Measurements from ENCODE around the gene ELFN2.

Gene ELFN2

GRCh38 chr22:37383341-37383740 lies 43.9 kb downstream of the ELFN2 start:
- no peak overlapping the region for H3K9ac ChIP-seq (ENCODE audit: low read depth, low read length)
- no peak for ATAC-seq (ENCODE audit: insufficient read depth, low read depth)
- H3K27ac ChIP-seq (ENCODE audit: low read length): no peak overlapping the region
- no peaks in the 10 kb centered on the region for H4K20me1 ChIP-seq (ENCODE audit: insufficient read depth, low read length)
- no peaks in the 10 kb centered on the region for H3K9me3 ChIP-seq (ENCODE audit: insufficient read depth, low read length, severe bottlenecking)
- no peak for DNase-seq
- H3K4me3 ChIP-seq (ENCODE audit: low read depth in 1 of 2, low read length in 2 of 2): no peak overlapping the region
- H3K27me3 ChIP-seq (ENCODE audit: insufficient read depth, low read length, poor library complexity): no peaks in the 10 kb centered on the region
- H3K4me2 ChIP-seq (ENCODE audit: insufficient read depth, low read length): no peak overlapping the region
- TF ChIP-seq, protein P1, sequence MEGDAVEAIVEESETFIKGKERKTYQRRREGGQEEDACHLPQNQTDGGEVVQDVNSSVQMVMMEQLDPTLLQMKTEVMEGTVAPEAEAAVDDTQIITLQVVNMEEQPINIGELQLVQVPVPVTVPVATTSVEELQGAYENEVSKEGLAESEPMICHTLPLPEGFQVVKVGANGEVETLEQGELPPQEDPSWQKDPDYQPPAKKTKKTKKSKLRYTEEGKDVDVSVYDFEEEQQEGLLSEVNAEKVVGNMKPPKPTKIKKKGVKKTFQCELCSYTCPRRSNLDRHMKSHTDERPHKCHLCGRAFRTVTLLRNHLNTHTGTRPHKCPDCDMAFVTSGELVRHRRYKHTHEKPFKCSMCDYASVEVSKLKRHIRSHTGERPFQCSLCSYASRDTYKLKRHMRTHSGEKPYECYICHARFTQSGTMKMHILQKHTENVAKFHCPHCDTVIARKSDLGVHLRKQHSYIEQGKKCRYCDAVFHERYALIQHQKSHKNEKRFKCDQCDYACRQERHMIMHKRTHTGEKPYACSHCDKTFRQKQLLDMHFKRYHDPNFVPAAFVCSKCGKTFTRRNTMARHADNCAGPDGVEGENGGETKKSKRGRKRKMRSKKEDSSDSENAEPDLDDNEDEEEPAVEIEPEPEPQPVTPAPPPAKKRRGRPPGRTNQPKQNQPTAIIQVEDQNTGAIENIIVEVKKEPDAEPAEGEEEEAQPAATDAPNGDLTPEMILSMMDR (IDR thresholded peaks at IDR 0.05; ENCODE audit: borderline replicate concordance, extremely low read depth, low read length, poor library complexity, severe bottlenecking): no peak
- no peak for TF ChIP-seq EZH2 (IDR thresholded peaks at IDR 0.05; ENCODE audit: borderline replicate concordance, low read depth, low read length, severe bottlenecking)
- no peaks in the 10 kb centered on the region for H3K79me2 ChIP-seq (ENCODE audit: insufficient read depth, low read length)
- no peaks in the 10 kb centered on the region for H3K36me3 ChIP-seq (ENCODE audit: insufficient read depth, low read length)
- no peak overlapping the region for H2AFZ ChIP-seq (ENCODE audit: low read depth, low read length)
- no peaks in the 10 kb centered on the region for H3K4me1 ChIP-seq (ENCODE audit: insufficient read depth, low read length)

DNA sequence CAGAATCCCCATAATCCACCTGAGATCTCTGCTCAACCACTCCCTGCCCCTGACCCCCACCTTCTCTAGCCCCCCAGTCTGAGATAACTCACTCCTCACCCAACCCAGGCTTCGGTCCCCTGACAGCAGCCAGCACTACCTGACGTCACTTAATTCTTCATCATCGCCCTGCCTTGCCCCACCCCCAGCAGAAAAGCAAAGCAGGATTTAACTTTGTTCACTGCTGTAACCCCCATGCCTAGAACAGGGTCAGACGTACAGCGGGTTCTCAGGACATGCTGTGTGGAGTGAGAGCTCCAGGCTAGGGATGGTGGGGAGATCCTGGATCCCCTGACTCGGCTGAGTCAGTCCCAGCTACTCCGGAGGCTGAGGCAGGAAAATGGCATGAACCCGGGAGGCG lies 45.8 kb downstream of the ELFN2 start:
- TF ChIP-seq, protein P1 (IDR thresholded peaks at IDR 0.05; ENCODE audit: borderline replicate concordance, extremely low read depth, low read length, poor library complexity, severe bottlenecking): no peak

DNA sequence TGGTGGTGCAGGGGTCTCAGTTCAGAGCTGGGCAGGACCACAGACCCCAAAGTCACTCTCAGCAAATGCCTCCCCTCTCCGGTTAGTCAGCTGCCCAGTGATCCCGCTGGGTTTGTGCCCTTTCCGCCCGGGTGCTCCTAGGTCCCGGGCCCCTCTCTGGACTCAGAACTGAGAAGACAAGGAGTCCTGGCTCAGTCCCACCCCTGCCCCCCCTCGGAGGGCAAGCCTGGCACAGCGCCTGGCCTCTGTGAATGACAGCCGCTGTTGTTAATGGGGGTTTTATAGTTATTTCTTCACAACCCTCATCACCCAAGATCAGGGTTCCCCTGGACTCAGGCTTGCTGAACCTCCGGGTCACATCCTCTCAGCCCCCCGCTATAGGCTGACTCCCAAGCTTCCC lies 47.6 kb downstream of the ELFN2 start:
- Histone ChIP-seq H4K20me1 (ENCODE audit: insufficient read depth, low read length) (no peaks in the 10 kb centered on the region; the same call in 1 of the 2 replicates), H3K27ac (ENCODE audit: low read length) (no peak overlapping the region), H3K4me1 (ENCODE audit: insufficient read depth, low read length) (no peaks in the 10 kb centered on the region), H3K4me2 (ENCODE audit: insufficient read depth, low read length) (no peak overlapping the region), H3K27me3 (ENCODE audit: insufficient read depth, low read length, poor library complexity) (peaks cover 3% of the 10 kb centered on the region), H3K79me2 (ENCODE audit: insufficient read depth, low read length) (no peaks in the 10 kb centered on the region), H3K9me3 (ENCODE audit: insufficient read depth, low read length, severe bottlenecking) (no peaks in the 10 kb centered on the region), H3K36me3 (ENCODE audit: insufficient read depth, low read length) (no peaks in the 10 kb centered on the region), H3K9ac (ENCODE audit: low read depth, low read length) (no peak overlapping the region), H3K4me3 (ENCODE audit: low read depth in 1 of 2, low read length in 2 of 2) (no peak overlapping the region), H2AFZ (ENCODE audit: low read depth, low read length) (no peak overlapping the region)
- no peak for ATAC-seq (ENCODE audit: insufficient read depth, low read depth)
- TF ChIP-seq, protein P1 (IDR thresholded peaks at IDR 0.05; ENCODE audit: borderline replicate concordance, extremely low read depth, low read length, poor library complexity, severe bottlenecking): no peak
- no peak for TF ChIP-seq EZH2 (IDR thresholded peaks at IDR 0.05; ENCODE audit: borderline replicate concordance, low read depth, low read length, severe bottlenecking)
- DNase-seq: no peak

More for the DNA sequence above, 45.8 kb downstream of the ELFN2 start:
- no peak overlapping the region for H3K27ac ChIP-seq (ENCODE audit: low read length)
- H3K4me3 ChIP-seq (ENCODE audit: low read depth in 1 of 2, low read length in 2 of 2): no peak overlapping the region
- no peaks in the 10 kb centered on the region for H3K9me3 ChIP-seq (ENCODE audit: insufficient read depth, low read length, severe bottlenecking)
- H4K20me1 ChIP-seq (ENCODE audit: insufficient read depth, low read length): no peaks in the 10 kb centered on the region; the same call in 1 of the 2 replicates
- H3K36me3 ChIP-seq (ENCODE audit: insufficient read depth, low read length): no peaks in the 10 kb centered on the region
- DNase-seq (no peak), ATAC-seq (ENCODE audit: insufficient read depth, low read depth) (no peak)
- H3K9ac ChIP-seq (ENCODE audit: low read depth, low read length): no peak overlapping the region
- no peak overlapping the region for H3K4me2 ChIP-seq (ENCODE audit: insufficient read depth, low read length)
- no peaks in the 10 kb centered on the region for H3K79me2 ChIP-seq (ENCODE audit: insufficient read depth, low read length)
- no peak overlapping the region for H2AFZ ChIP-seq (ENCODE audit: low read depth, low read length)
- peaks cover 3% of the 10 kb centered on the region for H3K27me3 ChIP-seq (ENCODE audit: insufficient read depth, low read length, poor library complexity)
- H3K4me1 ChIP-seq (ENCODE audit: insufficient read depth, low read length): no peaks in the 10 kb centered on the region

DNA sequence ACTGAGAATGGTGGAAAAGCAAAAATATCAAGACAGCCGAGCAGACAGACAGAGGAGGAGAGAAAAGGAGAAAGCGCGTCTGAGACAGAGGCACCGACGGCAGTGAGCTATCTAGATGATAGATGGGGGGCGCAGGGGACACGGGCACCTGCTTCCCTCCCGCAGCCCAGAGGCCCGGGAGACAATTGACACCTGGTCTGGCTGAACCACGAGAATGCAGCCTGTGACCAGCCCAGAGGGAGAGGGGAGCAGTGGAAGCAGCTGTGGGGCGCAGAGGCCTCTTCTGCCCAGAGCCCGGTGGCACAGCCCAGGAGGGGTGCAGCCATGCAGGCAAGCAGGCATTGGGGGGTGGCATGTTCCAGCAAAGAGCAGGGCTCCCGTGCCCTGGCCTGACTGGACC lies 48.2 kb downstream of the ELFN2 start:
- H3K9me3 ChIP-seq (ENCODE audit: insufficient read depth, low read length, severe bottlenecking): no peaks in the 10 kb centered on the region
- H3K27ac ChIP-seq (ENCODE audit: low read length): no peak overlapping the region
- no peak overlapping the region for H3K9ac ChIP-seq (ENCODE audit: low read depth, low read length)
- H3K79me2 ChIP-seq (ENCODE audit: insufficient read depth, low read length): no peaks in the 10 kb centered on the region
- DNase-seq (no peak), ATAC-seq (ENCODE audit: insufficient read depth, low read depth) (no peak)
- no peaks in the 10 kb centered on the region for H3K36me3 ChIP-seq (ENCODE audit: insufficient read depth, low read length)
- peaks cover 3% of the 10 kb centered on the region for H3K27me3 ChIP-seq (ENCODE audit: insufficient read depth, low read length, poor library complexity)
- TF ChIP-seq, protein P1 (IDR thresholded peaks at IDR 0.05; ENCODE audit: borderline replicate concordance, extremely low read depth, low read length, poor library complexity, severe bottlenecking): no peak
- TF ChIP-seq EZH2 (IDR thresholded peaks at IDR 0.05; ENCODE audit: borderline replicate concordance, low read depth, low read length, severe bottlenecking): no peak
- no peaks in the 10 kb centered on the region for H3K4me1 ChIP-seq (ENCODE audit: insufficient read depth, low read length)
- H3K4me2 ChIP-seq (ENCODE audit: insufficient read depth, low read length): no peak overlapping the region
- H2AFZ ChIP-seq (ENCODE audit: low read depth, low read length): no peak overlapping the region
- H4K20me1 ChIP-seq (ENCODE audit: insufficient read depth, low read length): no peaks in the 10 kb centered on the region; the same call in 1 of the 2 replicates
- no peak overlapping the region for H3K4me3 ChIP-seq (ENCODE audit: low read depth in 1 of 2, low read length in 2 of 2)
